Midbrain (tissue), 1 donor: ENCODE results near the gene CORO6.

Experiments used
- DNase-seq: peaks from one replicate; lab custom pipeline; 2025; lab: John Stamatoyannopoulos, UW

The CORO6 gene

DNA sequence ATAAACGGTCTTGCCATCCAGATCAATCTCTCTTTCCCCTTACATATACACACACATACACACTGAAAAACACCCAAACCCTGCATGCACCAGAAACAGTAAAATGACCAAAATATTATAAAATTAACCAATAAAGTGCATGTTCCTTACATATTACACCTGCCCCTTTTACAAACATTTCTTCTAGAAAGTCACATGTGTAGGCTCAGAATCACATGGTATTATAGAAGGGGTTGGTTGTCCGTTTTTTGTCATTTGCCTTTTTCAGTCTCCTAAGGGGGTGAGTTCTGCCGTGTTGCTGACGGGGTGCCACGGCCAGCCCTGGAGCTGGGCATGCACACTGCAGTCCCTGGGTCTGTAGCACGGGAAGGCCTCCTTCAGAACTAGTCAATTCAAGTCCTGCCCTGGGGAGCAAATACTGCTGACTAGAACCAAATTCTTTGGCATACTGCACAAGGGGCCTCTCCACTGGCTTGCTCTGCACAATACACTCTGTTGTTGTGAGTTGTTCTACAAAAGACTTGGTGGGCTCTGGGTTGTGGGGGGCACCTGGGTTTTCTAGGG is 8.0 kb upstream of the CORO6 start:
- no peak for DNase-seq

DNA sequence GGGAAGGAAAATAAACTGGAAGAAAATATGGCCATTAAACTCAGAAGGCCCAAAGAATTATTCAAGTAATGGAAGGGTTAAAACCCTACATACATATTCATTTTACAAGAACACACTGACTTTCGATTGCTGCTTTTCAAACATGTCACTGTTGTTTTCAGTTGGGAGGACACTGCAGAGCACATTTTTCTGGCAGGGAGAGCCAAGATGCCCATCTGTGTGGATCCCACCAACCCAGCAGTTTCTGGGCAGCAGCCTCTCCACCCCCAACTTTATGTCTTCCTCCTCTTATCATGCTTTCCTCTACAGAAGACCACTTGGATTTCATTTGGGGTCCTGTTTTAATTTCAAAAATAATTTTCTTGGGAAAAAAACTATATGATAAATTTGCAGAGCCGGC is 7.1 kb upstream of the CORO6 start:
- DNase-seq: no peak

DNA sequence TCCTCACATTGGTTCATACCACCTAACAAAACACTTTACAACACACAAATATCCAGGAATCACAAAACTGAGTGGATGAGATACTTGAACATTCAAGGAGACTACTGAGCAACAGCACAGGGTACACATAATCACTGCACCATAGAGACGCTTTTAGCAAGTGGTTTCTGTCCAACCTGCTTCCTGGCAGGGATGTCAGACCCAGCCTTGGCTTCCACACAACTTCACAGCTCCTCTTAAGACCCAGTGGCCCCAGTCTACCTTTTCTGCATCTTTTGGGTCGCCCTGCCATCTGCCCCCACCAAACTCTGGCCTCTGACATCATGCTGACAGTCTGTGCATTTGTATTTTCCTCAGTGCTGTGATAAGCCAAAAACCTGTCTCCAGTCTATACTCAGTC is 5.9 kb upstream of the CORO6 start:
- DNase-seq: no peak

DNA sequence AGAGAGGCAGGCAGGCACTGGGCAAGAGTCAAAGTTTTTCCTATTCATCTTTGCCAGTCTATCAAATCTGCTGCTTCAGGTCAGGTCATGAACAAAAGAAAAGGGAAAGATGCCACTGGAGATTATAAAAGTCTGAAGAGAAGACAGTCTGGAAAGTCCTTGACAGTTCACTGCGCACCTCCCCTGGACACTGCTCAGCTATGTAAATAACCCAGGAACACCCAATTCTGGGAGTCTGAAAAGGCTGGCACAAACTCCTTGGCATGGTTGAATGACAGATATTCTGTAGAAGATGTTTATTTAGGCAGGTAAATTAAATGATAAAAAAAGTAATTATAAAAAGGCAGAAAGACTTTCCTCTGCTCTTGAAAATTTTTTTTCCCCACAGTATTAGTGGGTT is 5.2 kb upstream of the CORO6 start:
- DNase-seq: no peak

DNA sequence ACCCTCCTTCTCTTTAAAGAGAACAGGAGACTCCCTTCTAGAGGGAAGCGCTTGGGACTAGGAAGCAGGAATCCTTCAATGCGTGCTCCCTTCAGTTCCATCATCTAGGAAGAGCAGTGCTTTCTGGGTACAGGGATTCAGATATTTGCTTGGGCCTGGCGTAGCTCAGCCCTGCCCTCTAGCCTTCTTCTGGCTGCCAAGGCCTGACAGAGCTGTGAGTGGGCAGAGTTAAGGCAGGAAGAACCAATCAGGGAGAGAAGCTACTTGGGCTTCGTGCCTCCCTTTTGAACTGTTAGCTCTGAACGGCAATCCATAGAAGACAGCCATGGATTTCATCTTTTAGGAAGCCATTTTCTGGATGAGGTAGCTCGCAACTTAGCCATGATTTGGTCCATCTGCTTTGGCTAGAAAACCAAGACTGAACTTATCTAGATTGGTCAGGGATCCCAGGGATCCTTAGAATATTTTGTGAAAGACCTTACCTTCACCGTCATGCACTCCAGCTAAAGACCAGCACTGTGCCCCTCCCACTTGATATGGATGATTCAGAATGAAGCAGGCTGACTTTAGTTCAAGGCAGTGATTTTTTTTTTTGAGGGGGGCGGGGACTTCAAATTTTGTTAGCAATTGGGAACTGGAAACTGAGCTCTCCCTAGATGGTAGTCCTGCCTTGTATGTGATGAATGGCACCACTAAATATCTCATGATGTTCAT is 2.5 kb upstream of the CORO6 start:
- peak; percentile 68 for DNase-seq

DNA sequence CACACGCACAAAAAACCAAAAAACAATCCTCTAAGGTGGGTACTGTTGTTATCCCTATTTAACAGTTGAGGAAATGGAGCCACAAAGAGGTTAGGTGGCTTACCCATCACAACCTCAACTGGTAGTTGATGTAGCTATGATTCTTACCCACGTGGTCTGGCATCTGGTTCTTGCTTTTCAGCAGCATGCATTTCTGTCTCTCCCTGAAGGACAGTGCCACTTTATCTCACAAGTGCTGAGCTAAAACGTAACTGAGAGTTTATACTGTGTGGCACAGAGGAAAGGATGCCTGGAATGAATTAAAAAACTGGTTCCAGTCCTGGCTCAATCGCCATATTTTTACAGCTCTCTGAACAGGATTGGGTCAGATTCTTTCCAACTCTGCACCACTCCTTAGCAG is 1.9 kb upstream of the CORO6 start:
- DNase-seq: no peak

DNA sequence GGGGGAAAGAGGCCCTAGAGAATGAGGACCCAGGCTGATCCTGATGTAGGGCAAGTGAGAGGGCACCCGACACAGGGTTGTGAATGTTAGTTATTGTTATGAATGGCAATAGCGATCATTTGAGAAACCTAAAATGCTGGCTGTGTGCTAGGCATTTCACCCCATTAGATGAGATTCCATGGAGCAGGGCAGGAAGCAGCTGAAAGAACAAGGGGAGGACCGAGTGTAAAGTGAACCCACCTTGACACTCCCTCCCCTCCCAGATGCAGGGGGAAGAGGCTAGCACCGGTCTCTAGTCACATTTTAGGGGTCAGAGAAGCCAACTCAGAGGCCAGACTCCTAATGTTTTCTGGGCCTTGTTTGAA is 553 bp upstream of the CORO6 start:
- no peak for DNase-seq

DNA sequence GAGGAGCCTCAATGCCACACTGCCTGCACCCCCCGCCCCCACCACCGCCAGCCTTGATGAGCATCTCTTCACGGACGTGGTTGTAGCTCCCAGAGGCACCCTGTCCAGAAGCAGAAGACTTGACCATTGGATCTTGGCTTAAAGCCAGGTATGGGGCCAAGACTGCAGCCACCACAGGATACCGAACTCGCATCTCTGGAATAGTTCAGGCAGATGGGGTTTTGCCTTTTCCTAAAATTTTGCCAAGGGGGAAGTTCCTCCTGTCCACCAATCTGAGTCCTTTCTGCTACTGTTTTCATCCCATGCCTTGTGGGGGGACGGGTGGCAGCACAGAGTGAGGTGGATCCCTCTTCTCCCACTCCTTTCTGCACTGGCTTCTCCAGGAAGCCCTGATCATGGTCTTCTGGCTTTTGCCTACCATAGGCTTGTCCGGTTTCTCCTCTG is 939 bp downstream of the CORO6 start:
- DNase-seq: no peak

DNA sequence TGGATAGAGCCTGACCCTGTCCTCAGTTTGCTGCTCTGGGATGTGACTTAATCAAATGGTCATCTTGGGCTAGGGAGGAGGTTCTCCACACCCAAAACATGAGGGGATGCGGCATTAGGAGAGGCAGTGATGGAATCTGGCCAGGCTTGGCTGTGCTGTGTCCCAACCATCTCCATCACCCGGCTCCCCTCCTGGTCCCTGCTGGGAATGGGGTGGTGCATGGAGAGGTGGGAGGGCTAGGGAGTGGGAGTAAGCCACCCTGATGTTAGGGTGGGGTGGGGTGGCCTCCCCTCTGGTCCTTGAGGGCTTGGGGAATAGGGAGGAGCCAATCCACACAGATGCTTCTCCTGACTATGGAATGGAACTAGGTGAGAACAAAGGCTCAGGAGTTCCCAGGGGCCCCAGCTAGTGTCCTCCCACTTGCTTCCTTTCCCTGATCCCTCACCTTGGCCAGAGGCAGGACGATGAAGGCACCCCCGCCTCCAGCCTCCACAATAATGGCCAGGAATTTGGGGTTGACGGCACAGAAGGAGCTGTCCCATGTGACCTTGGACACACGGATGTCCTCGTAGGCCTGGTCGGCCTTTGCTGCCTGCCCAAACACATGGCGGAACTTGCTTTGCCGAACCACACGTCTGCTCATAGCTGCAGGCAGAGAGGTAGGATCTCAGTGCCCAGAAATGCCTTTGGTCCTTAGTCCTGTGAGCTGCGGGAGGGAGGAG is 1.8 kb downstream of the CORO6 start:
- DNase-seq: no peak

DNA sequence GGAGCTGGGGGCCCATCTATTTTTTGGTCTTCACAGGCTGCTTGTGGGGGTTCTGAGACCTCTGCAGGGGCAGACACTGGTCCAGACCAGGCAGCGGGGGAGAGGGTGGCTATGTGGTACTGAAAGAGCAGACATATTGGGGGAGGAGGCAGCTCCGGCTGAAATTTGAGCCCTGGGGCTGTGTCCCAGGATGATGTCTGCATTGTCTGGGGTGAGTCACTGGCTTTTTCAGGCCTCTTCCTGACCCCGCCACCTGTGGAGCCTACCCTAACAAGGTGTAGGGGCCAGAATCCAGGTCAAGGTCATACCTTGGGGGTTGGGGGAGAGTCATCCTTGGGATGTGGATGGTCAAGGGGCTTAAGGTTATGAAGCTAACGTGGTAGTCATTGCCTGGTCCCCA is 2.4 kb downstream of the CORO6 start:
- DNase-seq: no peak

DNA sequence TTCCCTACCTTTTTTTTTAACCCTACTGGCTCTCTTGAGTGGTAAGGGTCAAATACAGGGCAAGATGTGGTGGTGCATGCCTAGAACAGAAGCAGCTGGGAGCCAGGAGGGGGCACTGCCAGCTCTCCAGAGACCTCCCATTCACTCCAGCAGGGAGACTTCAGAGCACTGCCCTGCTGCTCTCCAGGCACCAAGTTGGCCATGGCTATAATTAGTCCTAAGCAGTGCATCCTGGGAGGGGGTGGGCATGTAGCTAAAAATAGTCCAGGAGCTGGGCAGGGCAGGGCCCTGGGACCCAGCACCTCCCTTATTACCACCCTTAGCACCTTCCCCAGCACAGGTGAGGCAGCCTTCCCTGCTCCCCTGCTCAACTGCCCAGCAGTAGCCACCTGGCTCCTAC is 3.5 kb downstream of the CORO6 start:
- DNase-seq: no peak

DNA sequence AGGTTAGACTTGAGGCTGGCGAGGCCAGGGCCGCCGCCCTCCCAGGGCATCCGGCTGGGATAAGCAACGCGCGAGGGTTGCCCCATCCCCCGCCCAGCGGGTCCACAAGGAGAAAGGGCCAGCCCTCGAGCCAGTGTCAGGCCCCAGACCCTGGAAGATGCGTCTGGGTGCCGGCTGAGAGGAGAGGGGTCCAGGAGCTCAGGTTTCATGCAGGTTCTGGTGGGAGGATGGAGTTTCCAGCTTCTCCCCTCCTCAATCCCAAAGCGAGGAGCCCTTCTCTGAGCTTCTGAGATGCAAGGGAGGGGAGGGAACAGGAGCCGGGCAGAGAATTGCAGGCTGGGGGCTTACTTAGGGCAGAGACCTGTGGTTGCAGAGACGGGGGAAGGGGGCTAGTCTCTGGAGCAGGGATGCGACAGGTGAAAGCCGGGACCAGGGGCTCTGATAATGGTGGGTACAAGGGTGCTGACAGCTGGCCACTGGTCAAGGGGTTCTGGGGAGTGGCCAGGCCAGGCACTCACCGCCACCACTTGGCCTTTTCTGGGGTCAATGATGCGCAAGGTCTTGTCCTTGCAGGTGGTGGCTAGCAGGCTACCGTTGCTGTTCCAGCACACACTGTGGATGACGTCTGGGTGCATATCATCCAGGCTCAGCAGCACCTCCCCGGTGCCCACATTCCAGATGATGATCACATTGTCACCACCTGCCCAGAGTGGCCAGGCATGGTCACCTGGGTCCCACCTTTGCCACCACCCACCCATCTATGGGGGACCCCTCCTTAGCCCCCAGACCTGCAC is 4.2 kb downstream of the CORO6 start:
- DNase-seq: no peak

DNA sequence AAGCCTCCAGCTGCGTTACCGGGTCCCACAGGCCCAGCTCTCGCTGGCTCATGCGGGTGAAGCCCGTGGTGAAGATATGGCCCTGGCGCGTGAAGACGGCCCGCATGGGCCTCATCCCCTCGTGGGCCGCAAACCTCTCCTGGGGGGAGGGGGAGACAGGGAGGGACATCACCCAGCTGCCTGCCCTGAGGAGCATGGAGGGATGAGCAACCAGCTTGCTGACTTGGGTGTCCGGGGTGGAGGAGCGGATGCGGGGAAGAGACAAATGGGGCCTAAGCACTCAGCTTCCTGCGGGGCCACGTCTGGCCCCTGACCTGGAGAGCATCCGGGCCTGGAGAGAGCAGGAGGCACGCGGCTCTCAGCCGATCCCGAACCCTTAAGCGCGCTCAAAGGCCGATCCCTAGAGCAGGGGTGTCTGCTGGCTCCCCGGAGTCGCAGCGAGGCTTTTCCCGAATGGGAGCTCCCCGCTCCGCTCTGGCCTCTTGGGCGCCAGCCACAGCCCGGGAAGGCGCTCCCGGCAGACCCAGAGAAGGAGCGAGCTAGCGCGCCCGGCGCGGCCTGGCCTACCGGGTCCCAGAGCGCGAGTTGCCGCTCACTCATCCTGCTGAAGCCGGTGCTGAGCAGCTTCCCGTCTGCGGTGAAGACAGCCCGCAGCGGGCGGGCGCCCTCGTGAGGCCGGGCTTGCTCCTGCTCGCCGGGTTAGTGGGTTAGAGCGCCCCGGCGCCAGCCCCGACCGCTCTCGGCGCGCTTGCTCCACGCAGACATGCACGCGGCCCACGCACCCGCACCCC is 5.0 kb downstream of the CORO6 start:
- peak; percentile 73 for DNase-seq

DNA sequence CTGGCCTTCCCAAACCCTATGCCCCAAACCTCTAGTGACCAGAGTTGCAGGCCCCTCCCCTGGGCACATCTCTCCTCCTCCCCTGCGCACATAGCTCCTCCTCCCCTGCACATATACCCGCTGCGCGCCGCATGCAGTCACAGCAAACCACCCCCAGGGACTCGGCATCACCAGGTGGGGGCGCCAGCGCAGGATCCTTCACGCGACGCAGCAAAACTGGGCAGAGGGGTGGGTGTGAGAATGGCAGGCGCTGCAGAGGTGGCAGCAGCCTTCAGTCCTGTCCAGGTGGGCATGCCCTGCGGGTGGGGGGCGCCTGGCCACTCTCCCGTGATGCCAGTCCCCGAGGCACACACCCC is 5.6 kb downstream of the CORO6 start:
- DNase-seq: peak; percentile 82

DNA sequence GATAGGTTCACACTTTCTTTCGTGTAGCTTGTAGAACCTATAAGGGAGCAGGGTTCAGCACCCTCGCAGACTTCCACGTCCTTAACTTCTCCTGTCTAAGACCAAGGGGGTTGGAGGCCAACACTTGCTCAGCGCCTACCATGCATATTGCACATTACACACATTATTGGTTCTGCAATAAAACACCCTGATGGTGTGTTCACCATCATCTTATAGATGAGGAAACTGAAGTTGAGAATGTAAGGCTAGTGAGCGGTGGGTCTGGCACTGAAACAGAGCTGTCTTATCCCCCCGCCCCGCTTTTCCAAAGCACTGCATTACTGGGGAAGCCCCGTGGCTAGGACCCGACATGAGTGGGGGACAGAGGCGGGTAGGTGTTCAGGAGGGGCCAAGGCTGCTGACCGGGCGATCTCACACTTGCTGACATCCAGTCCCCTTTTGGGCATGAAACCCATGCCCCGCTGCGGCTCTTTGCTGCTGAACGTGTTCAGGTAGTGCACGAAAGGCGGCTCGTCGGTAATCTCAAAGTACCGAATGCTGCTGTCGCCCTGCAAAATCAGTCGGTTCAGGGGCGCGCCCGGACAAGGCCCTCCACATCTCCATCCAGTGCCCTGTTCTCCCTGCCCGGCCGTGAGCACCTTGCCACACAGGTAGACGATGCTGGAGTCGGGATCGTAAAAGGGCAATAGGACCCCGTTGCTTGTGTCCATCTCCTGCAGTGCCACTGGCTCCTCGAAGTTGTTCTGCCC is 6.2 kb downstream of the CORO6 start:
- DNase-seq: no peak

DNA sequence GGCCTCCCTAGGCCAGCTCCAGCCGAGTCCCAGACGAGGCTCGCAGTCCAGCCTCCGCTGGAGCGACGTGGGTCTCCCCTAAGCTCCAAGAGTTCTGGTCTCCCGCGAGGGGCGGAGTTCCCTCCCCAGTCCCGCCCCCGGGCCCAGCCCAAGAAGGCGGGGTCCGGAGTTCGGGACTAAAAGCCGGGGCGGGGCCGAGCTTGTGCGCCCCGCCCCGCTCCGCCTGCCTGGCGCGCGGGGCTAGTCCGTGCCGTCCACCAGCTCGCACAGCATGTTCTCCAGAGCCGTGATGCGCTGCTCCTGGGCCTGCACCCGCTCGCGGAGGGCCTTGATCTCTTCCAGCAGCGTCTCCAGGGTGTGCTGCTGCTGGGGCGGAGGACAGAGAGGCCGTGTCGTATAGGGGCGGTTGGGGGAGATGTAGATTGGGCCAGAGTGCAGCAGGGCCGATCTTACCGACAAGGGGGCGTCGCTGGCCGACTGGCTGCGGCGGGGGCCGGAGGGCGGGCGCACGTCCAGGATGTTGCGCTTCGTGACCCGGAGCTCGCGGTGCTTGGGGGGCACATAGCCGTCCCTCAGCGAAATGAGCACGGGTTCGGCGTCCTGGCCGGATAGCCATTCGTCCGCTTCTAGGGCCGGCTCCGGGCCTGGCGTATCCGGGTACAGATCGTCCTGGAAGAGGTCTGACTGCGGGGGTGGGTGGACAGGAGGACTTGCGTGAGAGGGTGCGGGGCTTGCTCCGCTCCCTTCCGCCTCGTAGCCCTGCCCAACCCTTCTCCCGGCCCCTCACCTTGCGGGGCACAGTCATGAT is 7.0 kb downstream of the CORO6 start:
- peak; percentile 95 for DNase-seq

DNA sequence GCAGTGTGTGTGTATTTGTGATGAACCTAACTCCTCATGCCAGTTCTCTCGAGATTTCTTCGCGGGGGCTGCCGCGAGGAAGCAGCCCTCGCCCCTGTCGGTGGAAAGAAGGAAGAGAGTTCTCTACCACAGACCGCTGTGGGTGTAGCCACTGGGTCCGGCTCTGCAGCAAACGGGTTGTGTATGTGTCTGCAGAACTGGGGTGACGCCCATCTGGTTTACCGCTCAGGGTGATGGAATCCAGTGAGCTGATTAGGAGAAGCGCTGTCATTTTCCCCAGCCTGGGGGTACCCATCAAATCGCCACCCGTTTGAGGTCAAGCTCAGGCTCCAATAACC is 7.7 kb downstream of the CORO6 start:
- DNase-seq: peak; percentile 33

DNA sequence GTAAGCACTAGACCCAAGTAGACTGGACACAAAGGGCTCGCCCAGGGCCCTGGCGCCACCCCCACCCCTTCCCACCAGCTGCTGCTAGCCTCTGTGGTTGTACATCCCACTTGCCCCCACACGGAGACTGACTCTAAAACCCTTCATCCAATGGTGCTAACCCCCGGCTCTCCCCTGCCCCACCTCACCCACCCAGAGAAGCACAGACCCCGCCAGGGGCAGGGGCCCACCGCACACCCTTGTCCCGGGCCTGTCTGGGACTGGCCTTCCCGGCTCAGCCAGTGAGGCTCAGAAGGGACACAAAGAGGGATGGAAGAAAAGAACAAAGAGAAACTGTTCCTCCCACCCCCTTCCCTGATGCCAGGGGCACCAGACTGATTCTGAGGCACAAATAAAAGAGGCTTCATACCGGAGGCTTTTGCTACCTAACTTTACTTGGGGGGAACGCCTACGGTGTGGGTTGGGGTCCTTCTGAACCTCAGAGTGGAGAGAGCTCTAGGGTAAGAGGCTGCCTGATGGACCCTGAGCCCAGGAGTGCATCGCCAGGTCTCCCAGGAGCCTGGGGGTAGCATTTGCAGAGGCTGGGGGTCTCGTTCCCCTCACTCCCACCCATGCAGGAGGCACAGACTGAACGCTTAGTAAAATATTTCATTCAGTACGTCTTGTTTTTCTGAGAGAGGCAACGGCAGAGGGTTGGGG is 8.2 kb downstream of the CORO6 start:
- DNase-seq: peak; percentile 56

DNA sequence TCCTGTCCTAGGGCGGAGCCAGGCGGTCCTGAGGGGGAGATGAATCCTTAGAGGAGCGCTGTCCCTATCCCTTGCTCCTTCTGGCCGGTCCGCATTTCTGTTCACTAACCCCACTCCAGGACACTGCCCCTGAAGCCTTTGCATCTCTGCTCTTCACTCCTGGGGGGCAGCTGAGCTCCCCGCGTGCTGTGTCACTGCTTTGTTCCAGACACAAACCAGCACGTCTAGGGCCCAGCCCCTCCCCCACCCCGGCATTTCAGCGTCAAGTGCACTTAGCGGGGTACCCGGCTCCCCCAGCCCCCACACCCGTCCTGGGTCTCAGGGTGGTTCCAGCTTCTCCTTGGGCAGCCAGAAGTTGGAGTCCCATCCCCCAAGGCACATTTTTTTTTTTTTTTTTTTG is 8.9 kb downstream of the CORO6 start:
- DNase-seq: no peak

DNA sequence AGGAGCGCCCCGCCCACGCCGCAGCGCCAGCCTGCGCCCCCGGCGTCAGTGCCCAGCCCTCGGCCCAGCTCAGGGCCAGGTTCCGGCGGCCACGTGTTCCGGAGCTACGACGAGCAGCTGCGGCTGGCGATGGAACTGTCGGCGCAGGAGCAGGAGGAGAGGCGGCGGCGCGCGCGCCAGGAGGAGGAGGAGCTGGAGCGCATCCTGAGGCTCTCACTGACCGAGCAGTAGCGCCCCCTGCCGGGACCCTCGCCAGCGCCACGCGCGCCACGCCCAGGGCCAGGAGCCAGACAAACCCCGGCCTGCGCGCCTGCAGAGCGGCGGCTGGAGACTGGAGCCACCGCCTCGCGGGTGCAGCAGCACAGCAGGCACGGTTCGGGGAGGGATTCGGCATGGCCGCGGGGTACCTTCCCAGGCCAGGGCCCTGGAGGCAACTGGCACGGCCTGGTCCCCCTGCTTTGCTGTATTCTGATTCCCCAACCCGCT is 9.3 kb downstream of the CORO6 start:
- DNase-seq: peak; percentile 94
